Thyroid gland (tissue), 4 donors: ENCODE results near the gene C2orf49. TPM values are rescaled to one million over a fixed set of nuclear protein-coding genes. Genes with fewer than 3 reads are reported as not detected.

Experiments used
- DNase-seq, 2 donors: peaks; one replicate each; pipeline ENCODE4 v3.0.0-alpha.2; 2019
- H3K27ac ChIP-seq, 3 donors: fragments of 200-600 bp; sonication (generic); 1 replicate in 2 of 3; 2 replicates in 1 of 3; pipeline ENCODE4 v1.5.1; 2016 to 2019; ENCODE audit warnings: mild to moderate bottlenecking in 1 of 3, moderate library complexity in 1 of 3
- H3K27me3 ChIP-seq: fragments of 200-600 bp; sonication (generic); one replicate; pipeline ENCODE4 v1.5.1; 2019
- H3K36me3 ChIP-seq, 2 donors: fragments of 200-600 bp; sonication (generic); one replicate each; pipeline ENCODE4 v1.5.1; 2016 to 2019
- H3K4me1 ChIP-seq, 2 donors: fragments of 200-600 bp; sonication (generic); one replicate each; pipeline ENCODE4 v1.5.1; 2017 to 2019
- H3K4me3 ChIP-seq, 3 donors: fragments of 200-600 bp; sonication (generic); replicated peaks in 1 of 3; 1 replicate in 2 of 3; 2 replicates in 1 of 3; pipeline ENCODE4 v1.5.1; 2016; ENCODE audit warnings: mild to moderate bottlenecking in 1 of 3
- H3K9me3 ChIP-seq: fragments of 200-600 bp; sonication (generic); one replicate; pipeline ENCODE4 v1.5.1; 2017
- POLR2A ChIP-seq, 2 donors: fragments of 450-650 bp; IDR thresholded peaks; one replicate each; pipeline ENCODE4 v1.6.1; 2017; ENCODE audit warnings: antibody characterized with exemption in 2 of 2, mild to moderate bottlenecking in 2 of 2, moderate library complexity in 1 of 2
- WGBS, 2 donors: methylation state at CpG; one replicate each; pipeline ENCODE4 v1.1.5; 2017; 5-methylcytosine and 5-hydroxymethylcytosine counted together
- intact Hi-C: fragments of 100-400 bp; cut with DNase I; formaldehyde crosslinking; loops from one replicate; pipeline ENCODE4 v1.15.1; 2023
- total RNA-seq, 4 donors: library from RNA; depleted of rRNA; stranded (reverse); fragments of >200 nt; gene quantifications; one replicate each; pipeline ENCODE4 v1.2.3, GENCODE V29; 2016
- TF ChIP-seq, protein P1 (sequence below), 6 experiments: fragments of 200-600 bp in 3 of 6; fragments of 450-650 bp in 3 of 6; sonication (generic) in 3 of 6; IDR thresholded peaks; one replicate each; pipeline ENCODE4 v1.5.1; 2016 to 2019; ENCODE audit warnings: antibody characterized with exemption in 6 of 6, mild to moderate bottlenecking in 2 of 6, inconsistent platforms in 1 of 6, moderate library complexity in 1 of 6

Gene C2orf49
- total RNA-seq, 4 donors from 2014 or later: 16.6 to 41.1 (median 22.1) TPM

DNA sequence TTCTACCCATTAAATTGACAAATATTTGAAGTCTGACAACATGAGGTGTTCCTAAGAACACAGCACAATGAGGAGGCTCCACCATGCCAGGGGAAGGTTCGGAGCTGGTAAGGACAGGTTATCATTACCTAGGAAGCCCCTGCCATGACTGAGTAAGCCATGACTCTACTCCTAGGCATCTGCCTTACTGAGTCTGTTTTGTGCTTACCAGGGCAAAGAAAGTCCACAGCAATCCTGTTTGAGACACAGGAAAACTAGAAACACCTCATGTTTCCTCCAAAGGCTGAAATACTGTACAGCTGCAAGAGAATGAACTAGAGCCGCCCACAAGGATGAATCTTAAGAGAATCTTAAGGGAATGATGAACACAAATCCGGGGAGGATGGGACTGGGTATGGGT lies 19.4 kb upstream of the C2orf49 start:
- no peaks in the 10 kb centered on the region for H3K9me3 ChIP-seq
- intact Hi-C loops: no loop called here
- no peak overlapping the region for H3K4me3 ChIP-seq
- TF ChIP-seq POLR2A (IDR thresholded peaks at IDR 0.05): no peak
- TF ChIP-seq, protein P1, sequence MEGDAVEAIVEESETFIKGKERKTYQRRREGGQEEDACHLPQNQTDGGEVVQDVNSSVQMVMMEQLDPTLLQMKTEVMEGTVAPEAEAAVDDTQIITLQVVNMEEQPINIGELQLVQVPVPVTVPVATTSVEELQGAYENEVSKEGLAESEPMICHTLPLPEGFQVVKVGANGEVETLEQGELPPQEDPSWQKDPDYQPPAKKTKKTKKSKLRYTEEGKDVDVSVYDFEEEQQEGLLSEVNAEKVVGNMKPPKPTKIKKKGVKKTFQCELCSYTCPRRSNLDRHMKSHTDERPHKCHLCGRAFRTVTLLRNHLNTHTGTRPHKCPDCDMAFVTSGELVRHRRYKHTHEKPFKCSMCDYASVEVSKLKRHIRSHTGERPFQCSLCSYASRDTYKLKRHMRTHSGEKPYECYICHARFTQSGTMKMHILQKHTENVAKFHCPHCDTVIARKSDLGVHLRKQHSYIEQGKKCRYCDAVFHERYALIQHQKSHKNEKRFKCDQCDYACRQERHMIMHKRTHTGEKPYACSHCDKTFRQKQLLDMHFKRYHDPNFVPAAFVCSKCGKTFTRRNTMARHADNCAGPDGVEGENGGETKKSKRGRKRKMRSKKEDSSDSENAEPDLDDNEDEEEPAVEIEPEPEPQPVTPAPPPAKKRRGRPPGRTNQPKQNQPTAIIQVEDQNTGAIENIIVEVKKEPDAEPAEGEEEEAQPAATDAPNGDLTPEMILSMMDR (IDR thresholded peaks at IDR 0.05): no peak
- no peak overlapping the region for H3K27ac ChIP-seq
- H3K27me3 ChIP-seq: no peaks in the 10 kb centered on the region
- peaks cover 0 to 14% of the 10 kb centered on the region in 2 donors for H3K4me1 ChIP-seq
- no peaks in the 10 kb centered on the region for H3K36me3 ChIP-seq
- no peak for DNase-seq
- WGBS, 2 donors: 93 to 95% methylated on average over 3 of the region's 3 CpGs

- DNase-seq: no peak
- H3K9me3 ChIP-seq: no peaks in the 10 kb centered on the region
- no peak overlapping the region for H3K4me3 ChIP-seq
- H3K27me3 ChIP-seq: no peaks in the 10 kb centered on the region
- no peaks in the 10 kb centered on the region for H3K36me3 ChIP-seq
- peaks cover 0 to 14% of the 10 kb centered on the region in 2 donors for H3K4me1 ChIP-seq
- intact Hi-C loops: no loop called here
- 57 to 63% methylated on average over 7 of the region's 7 CpGs for WGBS, 2 donors
- peak overlapping the region in 1 of 3 donors; percentile 18 for H3K27ac ChIP-seq
- TF ChIP-seq, protein P1 (IDR thresholded peaks at IDR 0.05): no peak
- TF ChIP-seq POLR2A (IDR thresholded peaks at IDR 0.05): no peak
Observed at GRCh38 chr2:105320651-105321215, 16.6 kb upstream of the C2orf49 start.

DNA sequence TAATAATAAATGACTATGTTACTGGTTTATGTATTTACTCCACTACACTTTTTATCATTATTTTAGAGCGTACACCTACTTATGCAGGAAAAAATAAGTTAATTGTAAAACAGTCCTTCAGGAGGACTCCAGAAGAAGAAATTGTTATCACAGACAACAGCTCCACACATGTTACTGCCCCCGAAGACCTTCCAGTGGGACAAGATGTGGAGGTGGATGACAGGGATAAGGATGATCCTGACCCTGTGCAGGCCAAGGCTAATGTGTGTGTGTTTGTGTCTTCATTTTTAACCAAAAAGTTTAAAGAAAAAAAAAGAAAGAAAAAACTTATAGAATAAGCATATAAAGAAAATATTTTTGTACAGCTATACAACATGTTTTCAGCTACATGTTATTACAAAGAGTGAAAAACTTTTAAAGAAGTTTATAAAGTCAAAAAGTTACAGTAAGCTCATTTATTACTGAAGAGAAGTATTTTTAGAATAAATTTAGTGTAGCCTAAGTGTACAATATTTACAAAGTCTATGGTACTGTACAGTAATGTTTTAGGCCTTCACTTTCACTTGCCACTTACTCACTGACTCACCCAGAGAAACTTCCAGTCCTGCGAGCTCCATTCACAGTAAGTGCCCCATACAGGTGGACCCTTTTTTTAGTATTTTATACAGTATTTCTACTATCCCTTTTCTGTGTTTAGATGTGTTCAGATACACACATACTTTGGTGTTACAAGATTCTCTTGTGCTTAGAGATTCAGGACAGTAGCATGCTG lies 15.3 kb upstream of the C2orf49 start:
- Histone ChIP-seq H3K4me3 (no peak overlapping the region), H3K4me1 (peaks cover under 1 to 14% of the 10 kb centered on the region in 2 donors), H3K9me3 (no peaks in the 10 kb centered on the region), H3K27me3 (no peaks in the 10 kb centered on the region), H3K27ac (no peak overlapping the region), H3K36me3 (no peaks in the 10 kb centered on the region)
- TF ChIP-seq, protein P1 (IDR thresholded peaks at IDR 0.05): no peak
- TF ChIP-seq POLR2A (IDR thresholded peaks at IDR 0.05): no peak
- no peak for DNase-seq
- intact Hi-C loops: no loop called here
- WGBS, 2 donors: 91 to 96% methylated on average over 3 of the region's 3 CpGs

GRCh38 chr2:105323111-105323510 lies 14.2 kb upstream of the C2orf49 start:
- H3K36me3 ChIP-seq: no peaks in the 10 kb centered on the region
- no peaks in the 10 kb centered on the region for H3K27me3 ChIP-seq
- 82% methylated on average over 5 of the region's 5 CpGs for WGBS, 2 donors
- TF ChIP-seq, protein P1 (IDR thresholded peaks at IDR 0.05): no peak
- intact Hi-C loops: no loop called here
- H3K9me3 ChIP-seq: no peaks in the 10 kb centered on the region
- H3K27ac ChIP-seq: no peak overlapping the region
- H3K4me3 ChIP-seq: no peak overlapping the region
- no peak for DNase-seq
- peaks cover 4 to 23% of the 10 kb centered on the region in 2 donors for H3K4me1 ChIP-seq

GRCh38 chr2:105324101-105324500 lies 13.2 kb upstream of the C2orf49 start:
- intact Hi-C loops: no loop called here
- TF ChIP-seq POLR2A (IDR thresholded peaks at IDR 0.05): no peak
- TF ChIP-seq, protein P1 (IDR thresholded peaks at IDR 0.05): no peak
- H3K4me1 ChIP-seq: peaks cover 14 to 28% of the 10 kb centered on the region in 2 donors
- H3K4me3 ChIP-seq: no peak overlapping the region
- H3K9me3 ChIP-seq: no peaks in the 10 kb centered on the region
- DNase-seq: no peak
- WGBS, 2 donors: 81 to 87% methylated on average over 4 of the region's 4 CpGs
- no peak overlapping the region for H3K27ac ChIP-seq
- no peaks in the 10 kb centered on the region for H3K27me3 ChIP-seq
- H3K36me3 ChIP-seq: no peaks in the 10 kb centered on the region
